Measurements from ENCODE around the gene PLRG1. TPM values are rescaled to one million over a fixed set of nuclear protein-coding genes. Genes with fewer than 3 reads are reported as not detected.

The PLRG1 gene
- total and polyA plus RNA-seq, 4 donors = 27.2 to 51.5 (median 29.9) TPM

Small RNA genes lying within 50 kb of the gene (small RNA-seq; reads per million reads assigned to genes)
- not detected for gene RNU6-1285P

Other genes with a start within 250 kb of the PLRG1 start
- under 1 TPM; 0.09 to 0.50 TPM for gene DCHS2, start 58.6 kb downstream of the PLRG1 start, total RNA-seq
- under 1 TPM in 1 of 2 donors, not detected in 1; 0.07 TPM for gene DCHS2, start 58.6 kb downstream of the PLRG1 start, polyA plus RNA-seq
- gene FGB, start 12.6 kb upstream of the PLRG1 start, total RNA-seq = over 10,000 TPM; 11,744 to 21,431 TPM
- over 10,000 TPM; 11,318 to 19,021 TPM for gene FGB, start 12.6 kb upstream of the PLRG1 start, polyA plus RNA-seq
- over 10,000 TPM; 12,179 to 25,210 TPM for gene FGA, start 40.3 kb upstream of the PLRG1 start, total RNA-seq
- over 10,000 TPM in 1 of 2 donors, 1,000 to 10,000 TPM in 1; 8,747 to 16,618 TPM for gene FGA, start 40.3 kb upstream of the PLRG1 start, polyA plus RNA-seq
- over 10,000 TPM; 11,566 to 20,700 TPM for gene FGG, start 62.3 kb upstream of the PLRG1 start, total RNA-seq
- gene FGG, start 62.3 kb upstream of the PLRG1 start, polyA plus RNA-seq = over 10,000 TPM in 1 of 2 donors, 1,000 to 10,000 TPM in 1; 7,404 to 18,576 TPM
- 1 to 10 TPM; 2.6 to 4.4 TPM for gene LRAT, start 193.6 kb upstream of the PLRG1 start, total RNA-seq
- 1 to 10 TPM; 1.0 to 6.3 TPM for gene LRAT, start 193.6 kb upstream of the PLRG1 start, polyA plus RNA-seq
- gene RBM46, start 230.9 kb upstream of the PLRG1 start, total RNA-seq = under 1 TPM in 1 of 2 donors, not detected in 1; 0.08 TPM
- under 1 TPM; 0.03 to 0.24 TPM for gene RBM46, start 230.9 kb upstream of the PLRG1 start, polyA plus RNA-seq

Measured in liver (tissue), 5 donors.